ENCODE data around the gene ABCD3. TPM values are rescaled to one million over a fixed set of nuclear protein-coding genes. Genes with fewer than 3 reads are reported as not detected.
"Not testable (repeated sequence)": the region's sequence is repeated elsewhere in the genome, so short reads cannot be mapped to it uniquely, and the experiment has no call there.

ABCD3 gene
- polyA plus RNA-seq, 10 donors, result 19.3 to 31.0 (median 29.0) TPM

- DNase-seq, result no peak
Measured at GRCh38 chr1:94411237-94411636, 7.0 kb upstream of the ABCD3 start.

- DNase-seq, result no peak
Measured at GRCh38 chr1:94413311-94413710, 4.9 kb upstream of the ABCD3 start.

GRCh38 chr1:94416901-94417727 lies 1.1 kb upstream of the ABCD3 start:
- DNase-seq, result peak; percentile 74 to 89 (median 74)

DNA sequence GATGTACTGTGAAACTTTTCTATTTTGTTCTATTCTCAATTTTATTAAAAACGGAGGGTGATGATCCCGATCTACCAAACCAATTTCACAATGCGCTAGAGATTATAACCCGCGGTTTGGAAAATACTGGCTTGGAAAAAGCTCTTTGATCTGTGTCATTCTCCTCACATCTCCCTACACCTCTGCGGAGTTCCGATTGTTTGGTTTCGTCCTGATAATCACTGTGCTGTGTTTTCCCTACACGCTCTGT lies 536 bp upstream of the ABCD3 start:
- DNase-seq, result no peak

- DNase-seq, result peak; percentile 22 to 77 (median 55)
Measured at GRCh38 chr1:94418664-94419655, 771 bp downstream of the ABCD3 start.

GRCh38 chr1:94422115-94422820 lies 4.1 kb downstream of the ABCD3 start:
- DNase-seq, result no peak

- DNase-seq, result no peak
Measured at GRCh38 chr1:94425821-94426484, 7.8 kb downstream of the ABCD3 start.

DNA sequence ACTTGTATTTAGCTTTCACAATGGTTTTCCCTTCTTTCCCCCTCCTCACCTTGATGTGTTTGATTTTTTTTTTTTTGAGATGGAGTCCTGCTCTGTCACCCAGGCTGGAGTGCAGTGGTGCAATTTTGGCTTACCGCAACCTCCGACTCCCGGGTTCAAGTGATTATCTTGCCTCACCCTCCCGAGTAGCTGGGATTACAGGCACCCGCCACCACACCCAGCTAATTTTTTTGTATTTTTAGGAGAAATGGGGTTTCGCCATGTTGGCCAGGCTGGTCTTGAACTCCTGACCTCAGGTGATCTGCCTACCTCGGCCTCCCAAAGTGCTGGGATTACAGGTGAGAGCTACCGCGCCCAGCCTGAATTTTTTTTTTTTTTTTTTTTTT lies 8.3 kb downstream of the ABCD3 start:
- DNase-seq, result not testable (repeated sequence)

DNA sequence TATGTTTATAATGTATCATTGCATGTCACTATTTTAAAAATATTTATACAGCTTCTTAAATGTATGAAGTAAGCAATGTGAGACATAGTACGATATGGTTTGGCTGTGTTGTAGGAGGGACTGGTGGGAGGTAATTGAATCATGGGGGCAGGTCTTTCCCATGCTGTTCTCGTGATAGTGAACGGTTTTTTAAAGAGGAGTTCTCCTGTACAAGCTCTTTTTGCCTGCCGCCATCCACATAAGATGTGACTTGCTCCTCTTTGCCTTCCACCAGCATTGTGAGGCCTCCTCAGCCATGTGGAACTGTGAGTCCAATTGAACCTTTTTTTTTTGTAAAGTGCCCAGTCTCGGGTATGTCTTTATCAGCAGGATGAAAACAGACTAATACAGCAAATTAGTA lies 10.3 kb downstream of the ABCD3 start:
- no peak for DNase-seq

DNA sequence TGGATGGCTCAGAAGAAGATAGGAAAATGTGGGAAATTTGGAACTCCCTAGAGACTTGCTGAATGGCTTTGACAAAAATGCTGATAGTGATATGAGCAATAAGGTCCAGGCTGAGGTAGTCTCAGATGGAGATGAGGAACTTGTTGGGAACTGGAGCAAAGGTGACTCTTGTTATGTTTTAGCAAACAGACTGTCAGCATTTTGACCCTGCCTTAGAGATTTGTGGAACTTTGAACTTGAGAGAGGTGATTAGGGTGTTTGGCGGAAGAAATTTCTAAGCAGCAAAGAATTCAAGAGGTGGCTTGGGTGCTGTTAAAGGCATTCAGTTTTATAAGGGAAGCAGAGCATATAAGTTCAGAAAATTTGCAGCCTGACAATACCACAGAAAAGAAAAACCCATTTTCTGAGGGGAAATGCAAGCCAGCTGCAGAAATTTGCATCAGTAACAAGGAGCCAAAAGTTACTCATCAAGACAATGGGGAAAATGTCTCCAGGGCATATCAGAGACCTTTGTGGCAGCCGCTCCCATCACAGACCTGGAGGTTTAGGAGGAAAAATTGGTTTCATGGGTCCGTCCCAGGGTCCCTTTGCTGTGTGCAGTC lies 10.8 kb downstream of the ABCD3 start:
- not testable (repeated sequence) for DNase-seq

GRCh38 chr1:94430066-94430465 lies 11.9 kb downstream of the ABCD3 start:
- not testable (repeated sequence) for DNase-seq

- no peak for DNase-seq
Measured at GRCh38 chr1:94433866-94434265, 15.7 kb downstream of the ABCD3 start.

DNA sequence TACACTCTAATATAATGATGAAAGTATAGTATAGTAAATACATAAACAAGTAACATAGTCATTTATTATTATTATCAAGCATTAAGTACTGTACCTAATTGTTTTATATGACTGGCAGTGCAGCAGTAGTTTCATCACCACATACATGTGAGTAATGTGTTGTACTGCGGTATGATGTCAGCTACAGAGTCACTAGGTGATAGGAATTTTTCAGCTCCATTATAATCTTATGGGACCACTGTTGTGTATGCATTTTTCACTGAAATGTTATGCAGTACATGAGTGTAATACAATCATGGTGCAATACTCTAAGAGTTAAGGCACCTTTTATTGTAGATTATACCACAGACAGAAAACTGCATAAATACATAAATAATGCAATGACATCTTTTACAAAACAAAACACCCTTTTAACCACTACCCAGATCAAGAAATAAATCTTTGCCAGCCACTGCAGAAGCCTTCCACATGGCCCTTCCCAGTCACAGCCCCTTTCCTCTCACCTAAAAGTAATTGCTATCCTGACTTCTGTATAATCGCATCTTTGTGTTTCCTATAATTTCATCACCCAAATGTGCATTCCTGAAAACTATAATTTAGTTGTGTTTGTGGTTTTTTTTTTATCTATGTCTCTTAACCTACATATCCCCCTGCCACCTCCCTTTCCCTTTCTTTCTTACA lies 16.3 kb downstream of the ABCD3 start:
- DNase-seq, result no peak

DNA sequence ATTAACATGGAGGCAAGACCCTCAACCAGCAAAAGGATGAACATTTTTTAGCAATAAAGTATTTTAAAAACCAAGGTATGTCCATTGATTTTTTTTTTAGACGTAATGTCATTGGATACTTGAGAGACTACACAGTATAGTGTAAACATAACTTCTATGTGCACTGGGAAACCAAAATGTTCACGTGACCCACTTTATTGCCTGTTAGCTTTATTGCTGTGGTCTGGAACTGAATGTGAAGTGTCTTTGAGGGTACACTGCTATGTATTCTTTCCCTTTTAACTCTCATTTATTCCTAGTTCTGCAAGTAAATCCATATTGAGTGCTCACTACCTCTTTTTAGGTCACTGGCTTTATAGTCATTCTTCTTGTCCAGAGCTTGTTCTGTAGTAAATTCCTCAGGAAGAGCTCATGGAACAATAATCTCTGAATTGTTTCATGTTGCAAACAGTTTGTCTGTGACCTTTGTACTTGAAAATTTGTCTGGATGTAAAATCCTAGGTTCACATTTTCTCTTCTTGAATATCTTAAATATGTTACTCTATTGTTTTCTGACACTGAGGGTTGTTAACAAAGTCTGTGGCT lies 20.6 kb downstream of the ABCD3 start:
- no peak for DNase-seq

DNA sequence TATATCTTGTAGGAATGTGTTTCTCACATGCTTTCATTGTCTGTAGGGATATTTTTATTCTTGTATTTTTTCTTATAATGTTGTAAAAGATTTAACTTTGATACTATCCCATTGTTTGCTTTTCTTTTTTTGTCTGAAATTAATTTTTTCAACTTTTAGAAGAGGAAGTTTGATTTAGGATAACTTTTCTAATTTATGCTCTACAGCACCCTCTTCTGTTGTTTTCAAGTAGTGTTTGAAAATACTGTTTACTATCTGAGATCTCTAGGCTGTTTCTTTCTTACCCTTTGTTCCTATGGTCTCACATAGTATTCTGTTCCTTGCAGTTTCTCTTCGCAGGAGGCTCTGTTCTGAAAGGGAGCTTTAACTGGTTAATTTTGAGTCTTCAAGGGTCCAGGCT lies 21.9 kb downstream of the ABCD3 start:
- no peak for DNase-seq

- not testable (repeated sequence) for DNase-seq
Measured at GRCh38 chr1:94443067-94443466, 24.9 kb downstream of the ABCD3 start.

DNA sequence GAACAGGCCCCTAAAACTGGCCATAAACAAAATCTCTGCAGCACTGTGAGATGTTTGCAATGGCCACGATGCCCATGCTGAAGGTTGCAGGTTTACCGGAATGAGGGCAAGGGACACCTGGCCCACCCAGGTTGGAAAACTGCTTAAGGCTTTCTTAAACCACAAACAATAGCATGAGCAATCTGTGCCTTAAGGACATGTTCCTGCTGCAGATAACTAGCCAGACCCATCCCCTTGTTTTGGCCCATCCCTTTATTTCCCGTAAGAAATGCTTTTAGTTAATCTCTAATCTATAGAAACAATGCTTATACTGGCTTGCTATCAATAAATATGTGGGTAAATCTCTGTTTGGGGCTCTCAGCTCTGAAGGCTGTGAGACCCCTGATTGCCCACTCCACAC lies 26.6 kb downstream of the ABCD3 start:
- DNase-seq, result not testable (repeated sequence)

- DNase-seq, result not testable (repeated sequence)
Measured at GRCh38 chr1:94445733-94446132, 27.5 kb downstream of the ABCD3 start.

DNA sequence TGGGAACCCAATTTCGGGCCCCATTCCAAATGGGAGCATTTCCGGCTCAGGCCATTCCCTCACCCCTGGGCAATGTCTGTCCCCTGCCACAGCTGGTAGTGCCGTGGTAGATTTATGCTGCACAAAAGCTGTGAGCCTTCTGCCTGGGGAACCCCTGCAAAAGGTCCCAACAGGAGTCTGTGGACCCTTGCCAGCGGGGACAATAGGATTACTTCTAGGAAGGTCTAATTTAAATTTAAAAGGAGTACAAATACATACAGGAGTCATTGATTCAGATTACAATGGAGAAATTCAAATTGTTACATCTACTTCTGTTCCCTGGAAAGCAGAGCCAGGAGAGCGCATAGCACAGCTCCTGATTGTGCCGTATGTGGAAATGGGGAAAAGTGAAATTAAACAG lies 28.0 kb downstream of the ABCD3 start:
- DNase-seq, result not testable (repeated sequence)

- not testable (repeated sequence) for DNase-seq
Measured at GRCh38 chr1:94448741-94449140, 30.6 kb downstream of the ABCD3 start.

All from muscle of back (tissue), 11 donors.